Ectodermal cell (in vitro differentiated cells): ENCODE results near the gene MAML3.

ENCODE experiments used
- H3K27ac ChIP-seq: 2 replicates; pipeline ENCODE4 v1.7.0; 2013; ENCODE audit warnings: mild to moderate bottlenecking, low read depth, low read length; ENCODE audit not compliant: insufficient read depth, poor library complexity, severe bottlenecking
- H3K27me3 ChIP-seq: 2 replicates; pipeline ENCODE4 v1.7.0; 2013; ENCODE audit warnings: mild to moderate bottlenecking, low read length; ENCODE audit not compliant: insufficient read depth, control insufficient read depth, poor library complexity, severe bottlenecking
- H3K36me3 ChIP-seq: one replicate; pipeline ENCODE4 v1.7.0; 2013; ENCODE audit warnings: low read length; ENCODE audit not compliant: control insufficient read depth, insufficient read depth
- H3K4me1 ChIP-seq: one replicate; pipeline ENCODE4 v1.7.0; 2013; ENCODE audit warnings: low read length; ENCODE audit not compliant: control insufficient read depth, insufficient read depth
- H3K4me3 ChIP-seq: 2 replicates; pipeline ENCODE4 v1.7.0; 2013; ENCODE audit warnings: low read depth, low read length, control low read depth; ENCODE audit not compliant: insufficient read depth
- H3K9me3 ChIP-seq: 2 replicates; pipeline ENCODE4 v1.7.0; 2013; ENCODE audit warnings: mild to moderate bottlenecking, low read length, moderate library complexity; ENCODE audit not compliant: control insufficient read depth
- WGBS, 2 experiments: methylation state at CpG; one replicate each; pipeline ENCODE4 v1.1.7; 2013; ENCODE audit warnings: missing lambda C conversion rate in 2 of 2; 5-methylcytosine and 5-hydroxymethylcytosine counted together

The MAML3 gene

GRCh38 chr4:140042634-140043033 lies 111.3 kb downstream of the MAML3 start:
- WGBS, 2 experiments: 81% methylated on average over 4 of the region's 4 CpGs
- Histone ChIP-seq H3K36me3 (no peaks in the 10 kb centered on the region), H3K4me3 (no peak overlapping the region), H3K27me3 (no peaks in the 10 kb centered on the region), H3K27ac (no peak overlapping the region), H3K4me1 (peaks cover 21% of the 10 kb centered on the region), H3K9me3 (no peaks in the 10 kb centered on the region)

- Histone ChIP-seq H3K27ac (no peak overlapping the region), H3K4me3 (no peak overlapping the region), H3K4me1 (peaks cover 14% of the 10 kb centered on the region), H3K9me3 (no peaks in the 10 kb centered on the region), H3K27me3 (no peaks in the 10 kb centered on the region), H3K36me3 (no peaks in the 10 kb centered on the region)
- 90 to 98% methylated on average over 3 of the region's 3 CpGs for WGBS, 2 experiments
Observed at GRCh38 chr4:140038031-140038533, 115.9 kb downstream of the MAML3 start.

GRCh38 chr4:140037353-140038030 lies 116.5 kb downstream of the MAML3 start:
- Histone ChIP-seq H3K4me1 (peaks cover 14% of the 10 kb centered on the region), H3K27ac (no peak overlapping the region), H3K4me3 (no peak overlapping the region), H3K9me3 (no peaks in the 10 kb centered on the region), H3K36me3 (no peaks in the 10 kb centered on the region), H3K27me3 (no peaks in the 10 kb centered on the region)
- WGBS, 2 experiments: 76 to 77% methylated on average over 5 to 6 of the region's 6 CpGs

- no peaks in the 10 kb centered on the region for H3K27me3 ChIP-seq
- H3K4me1 ChIP-seq: peaks cover 6% of the 10 kb centered on the region
- H3K9me3 ChIP-seq: no peaks in the 10 kb centered on the region
- no peak overlapping the region for H3K27ac ChIP-seq
- 87 to 94% methylated on average over 2 of the region's 2 CpGs for WGBS, 2 experiments
- H3K4me3 ChIP-seq: no peak overlapping the region
- no peaks in the 10 kb centered on the region for H3K36me3 ChIP-seq
Observed at GRCh38 chr4:140031706-140032105, 122.3 kb downstream of the MAML3 start.

- Histone ChIP-seq H3K36me3 (no peaks in the 10 kb centered on the region), H3K27ac (no peak overlapping the region), H3K27me3 (no peaks in the 10 kb centered on the region), H3K4me3 (no peak overlapping the region), H3K4me1 (no peaks in the 10 kb centered on the region), H3K9me3 (no peaks in the 10 kb centered on the region)
- WGBS, 2 experiments: 88 to 91% methylated on average over 3 to 6 of the region's 6 CpGs
Observed at GRCh38 chr4:140031061-140031460, 122.9 kb downstream of the MAML3 start.

- no peaks in the 10 kb centered on the region for H3K36me3 ChIP-seq
- no peaks in the 10 kb centered on the region for H3K9me3 ChIP-seq
- no peak overlapping the region for H3K27ac ChIP-seq
- H3K4me3 ChIP-seq: no peak overlapping the region
- H3K27me3 ChIP-seq: no peaks in the 10 kb centered on the region
- WGBS, 2 experiments: 78 to 79% methylated on average over 6 of the region's 6 CpGs
- H3K4me1 ChIP-seq: no peaks in the 10 kb centered on the region
Observed at GRCh38 chr4:140028676-140029517, 125.1 kb downstream of the MAML3 start.

- Histone ChIP-seq H3K27ac (no peak overlapping the region), H3K27me3 (no peaks in the 10 kb centered on the region), H3K4me1 (no peaks in the 10 kb centered on the region), H3K36me3 (no peaks in the 10 kb centered on the region), H3K4me3 (no peak overlapping the region), H3K9me3 (no peaks in the 10 kb centered on the region)
- WGBS, 2 experiments: 89 to 97% methylated on average over 1 of the region's 1 CpG
Observed at GRCh38 chr4:140028101-140028500, 125.9 kb downstream of the MAML3 start.

- no peaks in the 10 kb centered on the region for H3K9me3 ChIP-seq
- WGBS, 2 experiments: 88% methylated on average over 5 of the region's 5 CpGs
- H3K36me3 ChIP-seq: no peaks in the 10 kb centered on the region
- no peaks in the 10 kb centered on the region for H3K27me3 ChIP-seq
- no peaks in the 10 kb centered on the region for H3K4me1 ChIP-seq
- H3K27ac ChIP-seq: no peak overlapping the region
- H3K4me3 ChIP-seq: no peak overlapping the region
Observed at GRCh38 chr4:140027101-140027500, 126.9 kb downstream of the MAML3 start.

- Histone ChIP-seq H3K27ac (no peak overlapping the region), H3K36me3 (no peaks in the 10 kb centered on the region), H3K9me3 (no peaks in the 10 kb centered on the region), H3K4me3 (no peak overlapping the region), H3K27me3 (no peaks in the 10 kb centered on the region), H3K4me1 (no peaks in the 10 kb centered on the region)
- 80 to 82% methylated on average over 6 of the region's 6 CpGs for WGBS, 2 experiments
Observed at GRCh38 chr4:140025470-140025869, 128.5 kb downstream of the MAML3 start.
